ENCODE data around the gene MAP10. TPM values are rescaled to one million over a fixed set of nuclear protein-coding genes. Genes with fewer than 3 reads are reported as not detected.

MAP10 gene
- total RNA-seq, 1 donor from 2014 or later, result 0.53 TPM

DNA sequence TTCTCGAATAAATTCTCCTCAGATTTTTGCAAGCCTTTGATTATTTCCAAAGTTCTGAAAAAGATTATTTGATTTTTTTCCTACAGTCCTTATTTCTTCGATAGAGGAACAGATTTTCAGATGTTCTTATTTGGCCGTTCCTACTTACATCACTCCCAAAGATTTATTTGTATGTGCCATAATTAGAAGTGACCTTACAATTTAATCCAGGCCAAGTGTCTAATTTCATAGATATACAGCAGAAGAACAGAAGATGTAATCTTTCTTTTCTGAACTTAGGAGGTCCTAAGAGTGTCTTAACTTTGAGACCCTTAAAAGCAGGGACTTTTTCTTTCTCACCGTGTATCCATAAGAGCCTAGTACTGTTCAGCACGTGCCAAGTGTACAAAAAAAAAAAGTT lies 46.3 kb downstream of the MAP10 start:
- TF ChIP-seq, protein P1, sequence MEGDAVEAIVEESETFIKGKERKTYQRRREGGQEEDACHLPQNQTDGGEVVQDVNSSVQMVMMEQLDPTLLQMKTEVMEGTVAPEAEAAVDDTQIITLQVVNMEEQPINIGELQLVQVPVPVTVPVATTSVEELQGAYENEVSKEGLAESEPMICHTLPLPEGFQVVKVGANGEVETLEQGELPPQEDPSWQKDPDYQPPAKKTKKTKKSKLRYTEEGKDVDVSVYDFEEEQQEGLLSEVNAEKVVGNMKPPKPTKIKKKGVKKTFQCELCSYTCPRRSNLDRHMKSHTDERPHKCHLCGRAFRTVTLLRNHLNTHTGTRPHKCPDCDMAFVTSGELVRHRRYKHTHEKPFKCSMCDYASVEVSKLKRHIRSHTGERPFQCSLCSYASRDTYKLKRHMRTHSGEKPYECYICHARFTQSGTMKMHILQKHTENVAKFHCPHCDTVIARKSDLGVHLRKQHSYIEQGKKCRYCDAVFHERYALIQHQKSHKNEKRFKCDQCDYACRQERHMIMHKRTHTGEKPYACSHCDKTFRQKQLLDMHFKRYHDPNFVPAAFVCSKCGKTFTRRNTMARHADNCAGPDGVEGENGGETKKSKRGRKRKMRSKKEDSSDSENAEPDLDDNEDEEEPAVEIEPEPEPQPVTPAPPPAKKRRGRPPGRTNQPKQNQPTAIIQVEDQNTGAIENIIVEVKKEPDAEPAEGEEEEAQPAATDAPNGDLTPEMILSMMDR (IDR thresholded peaks at IDR 0.05; ENCODE audit: insufficient read depth, low read length, severe bottlenecking), result no peak
- Histone ChIP-seq H3K36me3 (ENCODE audit: control insufficient read depth, insufficient read depth, low read length) (no peaks in the 10 kb centered on the region), H3K4me3 (ENCODE audit: low read depth, low read length) (no peak overlapping the region), H3K27me3 (ENCODE audit: control insufficient read depth, insufficient read depth, low read length) (no peaks in the 10 kb centered on the region)
- no peak for DNase-seq (ENCODE audit: low read depth)
- no peak for FAIRE-seq

DNA sequence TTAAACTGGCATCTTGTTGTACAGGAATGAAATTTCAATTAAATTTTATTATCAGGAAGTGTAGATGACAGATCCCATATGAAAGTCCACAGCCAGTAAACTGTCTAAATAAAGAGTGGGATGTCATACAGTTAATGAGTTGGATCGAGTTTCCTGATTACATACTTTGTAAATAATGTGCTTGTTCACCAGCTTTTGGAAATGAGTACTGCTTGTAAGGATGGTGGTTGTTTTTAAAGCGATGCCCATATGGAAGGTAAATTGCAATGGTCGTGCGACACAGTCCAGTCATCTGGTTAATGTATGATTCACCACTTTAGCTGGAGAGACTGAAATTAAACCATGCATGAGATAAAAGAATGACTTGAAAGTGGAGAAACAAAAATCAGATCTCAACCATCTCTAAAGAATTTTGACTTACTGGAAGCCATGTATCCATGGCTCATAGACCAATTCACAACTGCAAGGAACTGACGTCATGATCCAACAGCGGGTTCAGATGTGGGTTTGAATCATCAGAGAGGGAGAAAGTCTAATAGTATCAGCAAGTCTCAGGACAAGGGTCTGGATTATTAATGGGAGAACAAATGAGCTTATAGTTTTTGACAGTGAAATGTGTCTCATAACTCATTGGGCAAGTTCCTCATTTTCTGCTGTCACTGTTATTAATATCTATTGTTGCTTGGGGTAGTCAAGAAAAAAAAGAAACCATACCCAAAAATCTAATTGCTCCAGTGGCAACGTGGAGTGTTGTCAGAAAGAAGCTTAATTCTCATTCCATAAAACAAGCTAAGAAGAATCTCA lies 49.0 kb downstream of the MAP10 start:
- TF ChIP-seq, protein P1 (IDR thresholded peaks at IDR 0.05; ENCODE audit: insufficient read depth, low read length, severe bottlenecking), result no peak
- no peak for FAIRE-seq
- Histone ChIP-seq H3K36me3 (ENCODE audit: control insufficient read depth, insufficient read depth, low read length) (no peaks in the 10 kb centered on the region), H3K4me3 (ENCODE audit: low read depth, low read length) (no peak overlapping the region), H3K27me3 (ENCODE audit: control insufficient read depth, insufficient read depth, low read length) (peaks cover 2% of the 10 kb centered on the region)
- peak; percentile 15 for DNase-seq (ENCODE audit: low read depth)

DNA sequence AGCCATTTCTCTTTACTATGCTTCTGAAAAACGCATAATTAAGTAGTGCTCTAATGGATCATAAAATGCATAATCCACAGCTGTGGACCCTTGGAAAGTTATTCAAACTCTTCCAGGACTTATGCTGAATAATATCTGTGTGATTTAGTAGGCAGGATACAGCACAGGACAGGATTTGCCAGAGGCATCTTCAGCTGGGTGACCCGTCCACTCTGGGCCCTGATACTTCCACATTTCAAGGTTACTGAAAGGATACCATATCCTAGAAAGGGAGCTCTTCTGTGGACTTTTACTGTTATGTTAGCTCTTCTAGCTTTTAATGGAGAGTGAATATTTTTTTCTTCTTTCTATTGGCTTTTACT lies 49.6 kb downstream of the MAP10 start:
- H3K36me3 ChIP-seq (ENCODE audit: control insufficient read depth, insufficient read depth, low read length), result no peaks in the 10 kb centered on the region
- FAIRE-seq (no peak), DNase-seq (ENCODE audit: low read depth) (no peak)
- peaks cover 4% of the 10 kb centered on the region for H3K27me3 ChIP-seq (ENCODE audit: control insufficient read depth, insufficient read depth, low read length)
- H3K4me3 ChIP-seq (ENCODE audit: low read depth, low read length), result no peak overlapping the region
- TF ChIP-seq, protein P1 (IDR thresholded peaks at IDR 0.05; ENCODE audit: insufficient read depth, low read length, severe bottlenecking), result no peak

DNA sequence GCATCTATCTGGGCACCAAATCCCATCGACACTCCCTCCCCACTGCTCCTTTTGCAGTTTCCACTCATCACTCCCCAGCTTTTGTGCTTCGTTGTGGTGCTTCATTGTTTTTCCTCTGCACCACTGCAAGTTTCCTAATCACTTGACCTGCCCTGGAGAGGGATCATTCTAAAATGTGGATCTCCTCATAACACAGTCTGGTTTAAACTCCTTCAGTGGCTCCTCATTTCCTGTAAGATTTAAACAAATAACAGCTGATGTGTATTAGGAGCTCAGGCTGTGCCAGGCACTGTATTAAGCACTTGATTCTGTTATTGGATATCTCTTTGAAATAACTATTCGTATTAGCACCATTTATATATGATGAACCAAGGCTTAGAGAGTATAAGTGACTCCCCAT lies 51.3 kb downstream of the MAP10 start:
- H3K4me3 ChIP-seq (ENCODE audit: low read depth, low read length), result no peak overlapping the region
- FAIRE-seq (no peak), DNase-seq (ENCODE audit: low read depth) (no peak)
- TF ChIP-seq, protein P1 (IDR thresholded peaks at IDR 0.05; ENCODE audit: insufficient read depth, low read length, severe bottlenecking), result no peak
- no peaks in the 10 kb centered on the region for H3K36me3 ChIP-seq (ENCODE audit: control insufficient read depth, insufficient read depth, low read length)
- H3K27me3 ChIP-seq (ENCODE audit: control insufficient read depth, insufficient read depth, low read length), result peaks cover 4% of the 10 kb centered on the region

Other genes with a start within 250 kb of the MAP10 start
- gene SIPA1L2, start 175.3 kb upstream of the MAP10 start, total RNA-seq, result 16.6 and 35.7 TPM in 2 replicates
- gene NTPCR, start 145.2 kb downstream of the MAP10 start, total RNA-seq, result 11.6 and 13.4 TPM in 2 replicates

Data from bronchial epithelial cell (primary cell).